GM08714 (cell line): ENCODE results near the gene ARSJ.

ENCODE experiments used
- H3K4me3 ChIP-seq: fragments of 200-500 bp; sonication (Bioruptor generic); 2 replicates; pipeline ENCODE4 v1.5.1; 2014; ENCODE audit warnings: mild to moderate bottlenecking, low read length, inconsistent platforms
- ZNF274 ChIP-seq: IDR thresholded peaks from 2 replicates; pipeline ENCODE4 v1.6.1; 2012; ENCODE audit warnings: mild to moderate bottlenecking, low read depth, low read length

ARSJ gene

DNA sequence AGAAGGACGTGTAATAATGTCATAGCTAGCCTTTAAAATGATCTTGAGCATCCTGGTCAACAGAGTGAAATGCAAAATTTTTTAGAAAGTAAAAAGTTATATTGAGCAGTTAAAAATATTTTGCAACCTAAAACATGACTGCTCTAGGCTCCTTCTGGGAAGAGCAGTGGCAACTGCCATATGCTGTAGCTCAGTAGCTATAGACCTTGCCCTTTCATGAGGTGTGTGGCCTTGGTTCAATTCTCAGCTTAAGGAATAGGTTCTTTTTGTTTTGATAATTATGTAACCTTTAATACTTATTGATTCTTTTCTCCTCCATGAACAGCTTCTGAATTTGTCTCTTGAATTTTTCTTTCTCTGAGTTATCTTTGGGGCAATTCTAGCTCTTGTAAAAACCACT lies 105.0 kb downstream of the ARSJ start:
- H3K4me3 ChIP-seq, result no peak overlapping the region
- no peak for TF ChIP-seq ZNF274

DNA sequence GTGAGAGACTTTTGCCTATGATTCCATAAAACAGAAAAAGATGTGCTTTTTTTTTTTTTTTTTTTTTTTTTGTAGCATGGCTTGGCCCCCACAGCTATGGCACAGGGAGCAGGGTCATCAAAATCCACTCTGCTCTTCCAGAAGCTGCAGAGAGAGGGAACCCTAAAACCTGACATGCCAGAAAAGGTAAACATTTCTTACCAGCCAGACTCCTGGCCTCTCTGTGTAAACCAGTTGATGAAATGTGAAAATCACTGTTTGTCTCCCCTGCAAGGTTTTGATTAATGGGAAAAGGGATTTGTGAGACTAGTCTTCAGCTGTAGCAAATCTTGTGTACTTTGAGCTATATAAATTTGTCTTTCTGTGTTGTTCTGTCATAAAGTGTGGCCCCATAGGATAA lies 105.9 kb downstream of the ARSJ start:
- TF ChIP-seq ZNF274, result no peak
- no peak overlapping the region for H3K4me3 ChIP-seq

DNA sequence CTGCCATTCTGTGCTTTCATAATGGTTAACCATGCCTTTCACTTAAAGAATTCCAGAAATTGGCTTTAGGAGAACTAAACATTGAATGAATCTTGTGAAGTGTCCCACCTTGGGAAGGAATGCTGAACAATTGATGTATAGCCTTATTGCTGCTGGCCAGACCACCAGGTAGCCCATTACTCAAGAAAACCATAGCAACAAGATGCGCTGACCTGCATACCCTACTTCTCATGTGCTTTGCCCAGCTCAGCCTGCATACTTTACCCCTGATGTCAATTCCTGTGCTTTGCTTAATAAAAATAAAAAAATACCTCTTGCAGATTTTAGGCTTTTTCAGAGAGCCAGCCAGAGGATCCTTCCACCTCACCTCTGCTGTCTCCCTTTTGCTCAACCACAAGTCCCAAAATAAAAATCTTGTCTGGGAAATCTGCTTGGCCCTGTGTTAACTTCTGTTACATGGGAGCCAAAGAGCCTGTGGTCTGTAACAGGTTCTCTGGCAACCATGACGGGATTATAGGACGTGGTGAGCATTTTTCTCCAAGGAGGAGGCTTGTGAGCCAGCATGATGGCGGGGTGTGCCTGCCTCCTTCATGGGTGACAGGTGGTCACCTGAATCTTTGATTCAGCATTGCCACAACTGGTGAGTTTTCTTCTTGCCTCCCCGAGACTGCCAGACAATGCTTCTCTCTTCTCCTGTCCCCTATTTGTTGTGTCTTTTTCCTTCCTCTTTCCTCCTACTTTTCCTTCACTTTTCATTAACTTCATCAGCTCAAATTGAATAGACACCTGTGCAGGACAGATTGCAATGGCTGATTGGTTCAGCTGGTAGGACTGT lies 106.8 kb downstream of the ARSJ start:
- no peak for TF ChIP-seq ZNF274
- no peak overlapping the region for H3K4me3 ChIP-seq

DNA sequence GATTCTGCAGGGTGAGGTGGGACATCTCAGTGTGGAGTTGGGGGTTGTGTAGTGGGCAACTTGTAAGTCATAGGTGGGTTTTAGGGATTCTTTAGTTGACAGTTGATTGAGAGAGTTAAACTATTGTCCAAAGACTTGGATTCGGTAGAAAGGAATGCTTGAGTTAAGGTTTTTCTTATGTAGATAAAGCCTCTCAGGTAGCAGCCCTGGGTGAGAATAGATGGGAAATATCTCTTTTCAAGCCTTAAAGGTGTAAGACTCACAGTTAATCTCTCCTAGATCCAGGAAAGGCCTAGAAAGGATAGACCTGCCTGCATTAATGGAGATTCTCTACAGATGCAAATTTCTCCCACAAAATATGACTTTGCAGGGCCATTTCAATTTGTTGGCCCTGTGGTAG lies 108.4 kb downstream of the ARSJ start:
- no peak overlapping the region for H3K4me3 ChIP-seq
- no peak for TF ChIP-seq ZNF274

DNA sequence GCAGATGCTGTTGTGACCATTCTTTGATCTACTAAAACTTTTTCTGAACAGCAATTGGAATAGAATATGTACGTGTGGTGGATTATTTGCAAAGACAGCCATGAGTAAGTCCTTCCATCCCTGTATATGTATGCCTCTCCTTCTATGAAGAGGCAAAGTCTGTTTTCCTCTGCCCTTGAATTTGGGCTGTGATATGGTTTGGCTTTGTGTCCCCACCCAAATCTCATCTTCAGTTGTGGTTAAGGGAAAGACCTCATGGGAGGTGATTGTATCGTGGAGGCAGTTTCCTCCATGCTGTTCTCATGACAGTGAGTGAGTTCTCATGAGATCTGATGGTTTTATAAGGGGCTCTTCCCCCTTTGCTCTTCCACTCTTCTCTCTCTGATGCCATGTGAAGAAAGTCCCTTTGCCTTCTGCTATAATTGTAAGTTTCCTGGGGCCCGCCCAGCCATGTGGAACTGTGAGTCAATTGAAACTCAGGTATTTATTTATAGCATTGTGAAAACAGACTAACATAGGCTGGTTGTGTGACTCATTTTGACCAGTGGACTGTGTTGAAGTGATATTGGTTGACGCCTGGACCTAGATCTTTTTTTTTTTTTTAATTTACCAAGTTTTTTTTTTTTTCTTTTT lies 109.6 kb downstream of the ARSJ start:
- H3K4me3 ChIP-seq, result no peak overlapping the region
- TF ChIP-seq ZNF274, result no peak

DNA sequence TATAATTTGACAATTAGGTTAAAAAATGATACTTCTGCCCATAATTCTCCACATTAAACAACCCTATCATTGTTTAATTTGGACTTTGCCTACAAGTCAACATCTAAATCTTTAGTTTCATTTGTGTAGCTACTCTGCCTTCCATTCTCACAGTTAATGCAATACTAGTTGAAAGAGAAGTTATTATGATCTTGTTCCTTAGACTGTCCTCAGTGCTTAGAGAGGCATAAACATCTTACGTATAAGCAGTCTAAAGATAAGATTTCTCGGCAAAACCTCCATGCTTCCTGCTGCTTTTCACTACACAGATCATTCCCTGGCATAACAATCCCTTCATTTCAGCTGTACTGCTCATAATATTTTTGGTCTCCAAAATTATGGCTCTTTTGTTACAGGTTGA lies 112.8 kb downstream of the ARSJ start:
- H3K4me3 ChIP-seq, result no peak overlapping the region
- no peak for TF ChIP-seq ZNF274

DNA sequence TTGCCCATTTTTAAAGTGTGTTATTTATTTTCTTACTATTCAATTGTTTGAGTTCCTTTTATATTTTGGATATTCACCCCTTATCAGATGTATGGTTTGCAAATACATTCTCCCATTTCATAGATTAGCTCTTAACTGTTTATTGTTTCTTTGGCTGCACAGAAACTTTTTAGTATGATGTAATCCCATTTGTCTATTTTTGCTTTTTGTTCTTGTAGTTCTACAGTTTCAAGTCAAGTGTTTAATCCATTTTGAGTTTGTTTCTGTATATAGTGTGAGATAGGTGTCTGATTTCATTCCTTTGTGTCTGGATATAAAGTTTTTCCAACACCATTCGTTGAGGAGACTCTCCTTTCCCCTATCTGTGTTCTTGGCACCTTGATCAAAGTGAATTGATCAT lies 120.5 kb downstream of the ARSJ start:
- no peak overlapping the region for H3K4me3 ChIP-seq
- no peak for TF ChIP-seq ZNF274

DNA sequence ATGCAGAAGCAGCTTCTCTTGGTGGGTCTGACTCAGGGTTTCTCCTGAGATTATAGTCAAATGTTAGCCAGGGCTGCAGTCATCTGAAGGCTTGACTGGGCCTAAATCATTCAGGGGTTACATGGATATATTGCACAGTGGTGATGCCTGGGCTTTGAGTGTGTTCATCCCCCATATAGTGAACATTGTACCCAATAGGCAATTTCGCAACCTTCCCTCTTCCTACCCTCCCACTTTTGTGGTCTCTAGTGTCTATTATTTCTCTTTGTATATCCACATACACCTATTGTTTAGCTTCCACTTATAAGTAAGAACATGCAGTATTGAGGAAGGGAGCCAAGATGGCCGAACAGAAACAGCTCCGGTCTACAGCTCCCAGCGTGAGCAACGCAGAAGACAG lies 127.6 kb downstream of the ARSJ start:
- no peak overlapping the region for H3K4me3 ChIP-seq
- TF ChIP-seq ZNF274, result no peak
